Stimulated activated CD8-positive, alpha-beta memory T cell treated with anti-CD3 and anti-CD28 coated beads, Interleukin-4, amount 100 ng/mL, for 48 hours (primary cell): Measurements from ENCODE around the gene PTPRD.

Experiments
- DNase-seq: peaks from one replicate; pipeline ENCODE4 v3.0.0-alpha.2; 2020

Gene PTPRD

DNA sequence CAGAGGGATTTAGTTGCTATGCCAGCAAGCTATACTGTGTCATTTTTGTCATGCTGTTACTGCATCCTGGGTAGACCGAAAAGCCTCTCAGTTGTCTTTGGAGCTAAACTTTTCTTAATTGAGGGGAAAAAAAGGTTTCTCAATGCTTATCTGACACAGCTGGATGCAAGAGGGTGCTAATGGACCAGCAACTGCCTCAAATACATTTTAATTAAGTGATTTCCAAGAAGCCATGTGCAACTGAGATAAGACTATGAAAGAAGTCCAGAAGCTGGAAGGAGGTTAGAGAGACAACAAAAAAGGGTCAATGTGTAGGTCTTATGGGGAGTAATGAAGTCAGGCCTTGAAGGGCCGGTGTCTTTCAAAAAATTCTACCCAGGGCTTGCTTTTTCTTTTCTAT, 2347.5 kb downstream of the PTPRD start:
- no peak for DNase-seq
